ENCODE measurements around the gene TMEM233. TPM values are rescaled to one million over a fixed set of nuclear protein-coding genes. Genes with fewer than 3 reads are reported as not detected.

The TMEM233 gene
- total and polyA plus RNA-seq, 2 of the 8 experiments (the other 6 are each of a cell fraction or from before 2014, with no cell fraction given) = 0.09 TPM

DNA sequence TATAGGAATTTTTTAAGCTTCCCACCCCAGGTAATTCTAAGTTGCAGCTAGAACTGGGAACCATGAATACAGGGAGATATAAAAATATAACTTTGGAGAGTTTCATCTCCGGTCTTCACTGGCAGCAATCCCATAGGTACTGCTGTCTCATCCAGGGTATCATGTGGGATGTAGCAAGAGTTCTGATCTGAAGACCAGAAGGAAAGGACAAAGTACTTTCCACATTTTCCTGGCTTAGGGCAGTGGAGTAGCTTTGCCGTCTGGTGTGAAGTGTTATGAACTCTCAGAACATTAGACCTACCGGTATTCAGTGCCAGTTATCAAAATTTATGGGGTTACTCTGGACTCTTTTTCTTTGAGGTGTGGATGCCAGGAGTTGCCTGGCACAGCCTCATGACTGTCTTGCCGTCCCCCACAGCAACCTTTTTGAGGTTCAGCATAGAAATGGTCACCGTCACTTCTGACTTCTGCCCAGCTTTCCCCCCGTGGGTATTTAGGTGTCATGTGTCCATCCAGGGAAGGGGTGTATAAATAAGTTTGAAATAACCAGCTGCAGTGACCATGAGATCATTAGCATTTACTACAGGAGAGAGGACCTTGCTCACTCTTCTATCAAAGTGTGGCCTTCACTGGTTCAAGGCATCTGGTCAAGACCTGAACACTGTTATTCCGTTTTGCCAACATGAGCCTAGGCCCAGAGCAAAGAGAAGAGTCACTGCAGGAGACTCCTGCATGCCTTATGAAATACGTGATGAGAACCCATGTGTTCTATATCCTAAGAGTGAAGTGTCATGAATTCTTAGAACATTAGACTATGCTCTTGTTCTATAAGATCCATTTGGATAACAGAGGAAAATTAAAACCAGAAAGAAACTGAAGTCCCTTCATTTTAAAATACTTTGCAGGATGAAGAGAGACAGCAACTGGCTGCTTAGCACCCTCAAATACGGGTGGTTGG, 22.2 kb downstream of the TMEM233 start:
- CTCF ChIA-PET (ENCODE audit: partially characterized antibody) = interaction anchor here (0.6 to 1.3 kb wide), 3 partner anchors 28 to 279 kb away, joined by 3 to 6 read pairs (median 4); no protein-coding TSS in a partner anchor
- H3K36me3 ChIP-seq (ENCODE audit: control insufficient read depth in 2 of 4, insufficient read depth in 4 of 4, low read length in 3 of 4) = no peaks in the 10 kb centered on the region
- no peak overlapping the region for H2AK5ac ChIP-seq (ENCODE audit: low read depth, low read length)
- H2BK12ac ChIP-seq (ENCODE audit: low read depth, low read length) = no peak overlapping the region
- FAIRE-seq = no peak
- no peaks in the 10 kb centered on the region for H3K27me3 ChIP-seq (replicated peaks in 1 of 4; ENCODE audit: control insufficient read depth in 3 of 4, extremely low read depth in 1 of 4, insufficient read depth in 3 of 4, low read length in 3 of 4)
- H3K23ac ChIP-seq (ENCODE audit: insufficient read length) = no peak overlapping the region
- H2AFZ ChIP-seq (ENCODE audit: low read length) = no peak overlapping the region
- POLR2A ChIA-PET (ENCODE audit: partially characterized antibody) = interaction anchor here (0.8 kb wide), 1 partner anchor 27 kb away, joined by 3 read pairs; no protein-coding TSS in a partner anchor
- no peak for DNase-seq (ENCODE audit: low read depth in 1 of 2, low spot score in 2 of 2)
- no peak overlapping the region for H2BK120ac ChIP-seq (replicated peaks; ENCODE audit: low read depth, low read length)
- H3K79me2 ChIP-seq (ENCODE audit: control insufficient read depth in 1 of 2, insufficient read depth in 2 of 2, low read length in 2 of 2) = no peaks in the 10 kb centered on the region
- 84% methylated on average over 9 of the region's 9 CpGs; no CpG with 5 or more reads in 1 of the 2 experiments for WGBS, 2 experiments (ENCODE audit: extremely low coverage in 1 of 2, insufficient coverage in 1 of 2, insufficient read length in 1 of 2, insufficient replicate concordance in 2 of 2, low coverage in 1 of 2, low lambda C conversion rate in 2 of 2, missing lambda C conversion rate in 1 of 2)
- H3K56ac ChIP-seq (replicated peaks; ENCODE audit: insufficient read length, low read depth, low read length) = no peak overlapping the region
- no peak overlapping the region for H4K8ac ChIP-seq (ENCODE audit: extremely low read depth, insufficient read depth, low read length)
- no peak overlapping the region for H2BK20ac ChIP-seq (ENCODE audit: low read length)
- no peak overlapping the region for H3K9ac ChIP-seq (replicated peaks in 1 of 4; ENCODE audit: extremely low read depth in 1 of 4, low read depth in 3 of 4, low read length in 3 of 4)
- no peak for TF ChIP-seq TAF7 (optimal IDR thresholded peaks at IDR 0.05; ENCODE audit: borderline replicate concordance, low read depth, low read length)
- no peak overlapping the region for H3K4ac ChIP-seq (replicated peaks; ENCODE audit: insufficient read length, low read depth, low read length)
- no peak overlapping the region for H3K14ac ChIP-seq (ENCODE audit: insufficient read length)
- H2BK15ac ChIP-seq (ENCODE audit: low read length) = no peak overlapping the region
- no peaks in the 10 kb centered on the region for H3K23me2 ChIP-seq (ENCODE audit: low read depth, low read length)
- H4K91ac ChIP-seq (replicated peaks; ENCODE audit: insufficient read length, low read length) = no peak overlapping the region
- peaks cover 6 to 7% of the 10 kb centered on the region in 2 experiments; a peak in 3 of 4 replicates for H3K9me3 ChIP-seq (ENCODE audit: insufficient read depth in 2 of 2, low read depth in 1 of 2, low read length in 1 of 2)
- H3K4me1 ChIP-seq (replicated peaks in 1 of 4; ENCODE audit: control insufficient read depth in 3 of 4, insufficient read depth in 4 of 4, low read length in 3 of 4) = no peaks in the 10 kb centered on the region
- no peak overlapping the region for H4K5ac ChIP-seq (ENCODE audit: insufficient read length, low read depth, low read length)
- H3K18ac ChIP-seq (ENCODE audit: extremely low read depth, low read length) = no peak overlapping the region
- no peak overlapping the region for H3K4me2 ChIP-seq (ENCODE audit: insufficient read depth in 1 of 2, low read depth in 2 of 2, low read length in 2 of 2)
- H3K27ac ChIP-seq (ENCODE audit: low read depth, low read length) = no peak overlapping the region
- H2BK5ac ChIP-seq (ENCODE audit: low read depth, low read length) = no peak overlapping the region
- no peak overlapping the region for H3K4me3 ChIP-seq (ENCODE audit: extremely low read depth in 1 of 4, insufficient read depth in 2 of 4, low read depth in 3 of 4, low read length in 4 of 4)
- no peaks in the 10 kb centered on the region for H3K79me1 ChIP-seq (ENCODE audit: low read depth, low read length)
- no peaks in the 10 kb centered on the region for H4K20me1 ChIP-seq (replicated peaks in 1 of 2; ENCODE audit: control insufficient read depth in 1 of 2, insufficient read depth in 2 of 2, low read length in 2 of 2)
